Activated CD4-positive, CD25-positive, alpha-beta regulatory T cell treated with anti-CD3 and anti-CD28 coated beads, Interleukin-2, amount 50 U/mL, for 24 hours (primary cell): ENCODE measurements around the gene ZNF804B.

Experiments used
- ATAC-seq, 2 donors: fragments of 150-1000 bp; cut with Tn5 transposase; one replicate each; pipeline ENCODE4 v1.10.0; 2021; ENCODE audit warnings: mild to moderate bottlenecking in 1 of 2, moderate library complexity in 1 of 2

The ZNF804B gene

DNA sequence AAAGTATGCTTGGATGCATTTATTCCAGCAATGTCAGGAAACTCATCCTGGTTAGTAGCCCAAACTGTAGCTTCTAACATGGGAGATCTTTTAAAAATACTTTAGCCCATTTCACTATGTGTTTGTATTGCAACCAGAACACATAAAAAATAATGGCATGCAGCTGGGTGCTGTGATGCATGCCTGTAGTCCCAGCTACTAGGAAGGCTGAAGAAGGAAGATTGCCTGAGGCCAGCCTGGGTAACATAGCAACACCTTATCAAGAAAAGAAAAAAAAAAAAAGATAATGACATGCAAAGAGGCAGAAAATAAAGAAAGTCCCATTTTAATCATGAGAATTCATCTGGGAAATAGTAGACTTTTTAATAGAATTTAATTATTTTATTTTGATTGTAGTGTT is 553.1 kb downstream of the ZNF804B start:
- ATAC-seq: no peak

- no peak for ATAC-seq
These were observed 557.2 kb downstream of the ZNF804B start for GRCh38 chr7:89316584-89317251.

DNA sequence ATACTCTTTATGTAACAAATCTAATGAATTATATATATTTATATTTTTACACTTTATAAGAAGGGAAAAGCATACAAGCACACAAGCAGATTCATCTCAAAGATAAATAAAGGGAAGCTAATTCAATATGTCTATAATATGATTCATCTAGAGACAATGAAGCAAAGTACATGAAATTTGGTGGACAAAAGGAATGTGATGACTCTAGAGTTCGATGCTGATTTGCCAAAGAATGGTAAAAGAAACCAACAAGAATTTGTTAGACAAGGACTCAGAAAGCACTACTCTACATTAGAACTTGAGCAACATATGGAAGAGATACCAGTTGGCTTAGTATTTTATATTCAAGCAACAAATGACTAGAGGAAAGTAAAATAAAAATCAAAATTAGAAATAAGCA is 572.5 kb downstream of the ZNF804B start:
- no peak for ATAC-seq

DNA sequence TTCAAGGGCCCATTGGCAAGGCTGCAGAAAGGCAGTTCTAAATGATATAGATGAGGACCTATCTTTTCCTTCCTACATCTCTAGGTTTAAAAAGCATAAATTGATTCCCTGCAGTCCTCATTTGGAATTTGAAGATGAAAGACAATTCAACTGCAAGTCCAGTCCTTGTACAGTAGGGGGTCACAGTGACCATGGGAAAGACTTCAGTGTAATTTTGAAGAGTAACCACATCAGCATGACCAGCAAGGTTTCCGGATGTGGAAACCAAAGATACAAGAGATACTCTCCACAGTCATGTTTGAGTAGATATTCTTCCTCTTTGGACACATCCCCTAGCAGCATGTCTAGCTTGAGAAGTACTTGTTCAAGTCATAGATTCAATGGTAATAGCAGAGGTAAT is 575.3 kb downstream of the ZNF804B start:
- no peak for ATAC-seq

DNA sequence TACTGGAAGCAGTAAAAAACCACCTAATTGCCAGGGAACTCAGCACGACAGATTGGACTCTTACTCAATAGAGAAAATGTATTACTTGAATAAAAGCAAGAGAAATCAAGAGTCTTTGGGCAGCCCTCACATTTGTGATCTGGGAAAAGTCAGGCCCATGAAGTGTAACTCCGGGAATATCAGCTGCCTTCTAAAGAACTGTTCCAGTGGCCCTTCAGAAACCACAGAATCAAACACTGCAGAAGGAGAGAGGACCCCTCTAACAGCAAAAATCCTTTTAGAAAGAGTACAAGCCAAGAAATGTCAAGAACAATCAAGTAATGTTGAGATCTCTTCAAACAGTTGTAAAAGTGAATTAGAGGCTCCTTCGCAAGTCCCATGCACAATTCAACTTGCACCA is 576.0 kb downstream of the ZNF804B start:
- no peak for ATAC-seq

DNA sequence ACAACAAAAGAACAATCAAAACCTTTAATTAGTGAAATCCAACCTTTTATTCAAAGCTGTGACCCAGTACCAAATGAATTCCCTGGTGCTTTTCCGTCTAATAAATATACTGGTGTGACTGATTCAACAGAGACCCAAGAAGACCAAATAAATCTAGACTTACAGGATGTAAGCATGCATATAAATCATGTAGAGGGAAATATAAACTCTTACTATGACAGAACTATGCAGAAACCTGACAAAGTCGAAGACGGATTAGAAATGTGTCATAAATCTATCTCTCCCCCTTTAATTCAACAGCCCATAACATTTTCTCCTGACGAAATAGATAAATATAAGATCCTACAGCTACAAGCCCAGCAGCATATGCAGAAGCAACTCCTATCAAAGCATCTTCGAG is 576.6 kb downstream of the ZNF804B start:
- no peak for ATAC-seq

DNA sequence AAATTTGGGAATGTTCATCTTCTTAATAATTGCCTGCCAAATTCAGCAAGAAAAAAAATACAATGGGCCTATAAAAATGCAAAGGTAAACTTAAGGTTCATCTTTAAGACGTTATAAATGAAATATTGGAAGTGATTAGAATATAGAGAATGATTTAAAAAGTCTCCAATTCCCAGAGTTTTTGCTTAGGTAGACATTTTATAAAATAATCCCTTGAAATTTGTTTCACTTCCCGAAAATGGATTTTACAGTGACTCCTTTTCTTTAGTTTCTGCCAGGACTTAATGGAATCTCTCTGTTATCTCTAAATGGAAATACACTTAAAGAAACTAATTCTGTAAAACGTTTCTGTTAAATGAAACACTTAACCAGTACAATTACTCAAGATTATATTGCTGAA is 580.2 kb downstream of the ZNF804B start:
- ATAC-seq: no peak

GRCh38 chr7:89357121-89357520 is 597.6 kb downstream of the ZNF804B start:
- ATAC-seq: no peak

DNA sequence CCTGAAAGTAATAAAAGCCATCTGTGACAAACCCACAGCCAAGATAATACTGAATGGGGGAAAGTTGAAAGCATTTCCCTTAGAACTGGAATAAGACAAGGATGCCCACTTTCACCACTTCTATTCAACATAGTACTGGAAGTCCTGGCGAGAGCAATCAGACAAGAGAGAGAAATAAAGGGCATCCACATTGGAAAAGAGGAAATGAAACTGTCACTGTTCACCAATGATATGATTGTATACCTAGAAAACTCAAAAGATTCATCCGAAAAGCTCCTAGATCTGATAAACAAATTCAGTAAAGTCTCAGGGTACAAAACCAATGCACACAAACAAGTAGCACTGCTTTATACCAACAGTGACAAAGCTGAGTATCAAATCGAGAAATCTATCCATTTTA is 617.7 kb downstream of the ZNF804B start:
- ATAC-seq: no peak

GRCh38 chr7:89385411-89385810 is 625.9 kb downstream of the ZNF804B start:
- no peak for ATAC-seq
